Measurements from ENCODE around the gene PUS3. TPM values are rescaled to one million over a fixed set of nuclear protein-coding genes. Genes with fewer than 3 reads are reported as not detected.

The PUS3 gene, protein sequence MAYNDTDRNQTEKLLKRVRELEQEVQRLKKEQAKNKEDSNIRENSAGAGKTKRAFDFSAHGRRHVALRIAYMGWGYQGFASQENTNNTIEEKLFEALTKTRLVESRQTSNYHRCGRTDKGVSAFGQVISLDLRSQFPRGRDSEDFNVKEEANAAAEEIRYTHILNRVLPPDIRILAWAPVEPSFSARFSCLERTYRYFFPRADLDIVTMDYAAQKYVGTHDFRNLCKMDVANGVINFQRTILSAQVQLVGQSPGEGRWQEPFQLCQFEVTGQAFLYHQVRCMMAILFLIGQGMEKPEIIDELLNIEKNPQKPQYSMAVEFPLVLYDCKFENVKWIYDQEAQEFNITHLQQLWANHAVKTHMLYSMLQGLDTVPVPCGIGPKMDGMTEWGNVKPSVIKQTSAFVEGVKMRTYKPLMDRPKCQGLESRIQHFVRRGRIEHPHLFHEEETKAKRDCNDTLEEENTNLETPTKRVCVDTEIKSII
- total RNA-seq = 11.5 and 12.1 TPM in 2 replicates

DNA sequence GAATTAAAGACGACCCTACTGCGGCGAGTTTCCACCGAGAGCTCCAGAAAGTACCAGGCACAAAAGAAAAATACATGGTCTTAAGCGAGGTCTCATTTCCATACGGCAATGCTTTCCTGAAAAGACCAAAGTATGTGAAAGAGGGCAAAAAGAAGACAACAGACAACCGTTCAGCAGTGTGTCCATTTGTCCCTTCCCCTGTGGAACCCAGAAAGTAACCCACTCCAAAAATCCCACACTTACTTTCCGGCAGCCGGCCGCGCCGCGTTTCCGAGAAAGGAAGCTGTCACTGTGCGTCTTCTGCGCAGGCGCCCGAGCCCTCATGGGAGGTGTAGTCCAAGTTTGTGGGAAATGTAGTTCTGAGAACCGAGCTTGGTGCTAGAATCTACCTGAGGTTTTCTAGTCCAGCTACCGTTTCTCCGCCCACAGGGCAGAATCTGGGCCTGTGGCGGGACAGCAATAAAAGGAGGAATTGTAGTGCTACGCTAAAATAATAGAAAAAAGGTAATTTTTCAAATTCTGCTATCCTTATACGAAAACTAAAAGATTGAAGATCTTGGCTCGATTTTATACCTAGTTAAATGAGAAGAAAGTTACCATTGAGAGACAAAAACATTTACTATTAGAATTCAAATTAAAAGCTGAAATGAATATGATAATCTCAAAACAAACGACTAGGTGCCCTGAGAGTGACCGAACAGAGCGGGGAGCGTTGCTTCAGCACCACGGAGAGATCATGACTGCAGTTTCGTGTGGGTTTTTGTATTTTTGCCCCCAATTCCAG, at the start of gene PUS3:
TSS of gene PUS3 (minus strand) at position 280 of the 784 bp plus-strand sequence. CDS start 6,922 bp downstream, outside the sequence.
- intact Hi-C loops (cut with micrococcal nuclease) = loop anchor here (1.0 to 5.0 kb wide), 6 partner anchors 16 to 792 kb away; partner anchors contain the start of genes CDON, CHEK1, FAM118B and HYLS1

DNA sequence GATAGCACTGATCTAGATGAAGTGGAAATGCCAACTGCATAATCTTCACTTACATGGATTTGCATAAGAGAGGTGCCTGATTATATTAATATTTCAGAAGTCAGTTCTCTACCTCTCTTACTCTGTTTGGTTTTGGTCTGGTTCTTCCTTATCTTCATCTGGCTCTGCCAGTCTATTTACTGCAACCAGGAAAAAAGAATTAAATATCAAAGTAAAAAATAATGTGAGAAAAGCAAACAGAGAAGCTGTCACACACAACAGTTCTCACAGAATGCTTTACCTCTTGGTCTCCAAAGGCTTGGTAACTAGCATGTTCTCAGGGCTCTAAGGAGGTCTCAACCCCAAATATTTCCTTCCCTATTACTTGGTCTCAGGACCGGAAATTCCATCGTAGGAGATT, 49.6 kb upstream of the PUS3 start:
- intact Hi-C loops (cut with micrococcal nuclease) = no loop called here

DNA sequence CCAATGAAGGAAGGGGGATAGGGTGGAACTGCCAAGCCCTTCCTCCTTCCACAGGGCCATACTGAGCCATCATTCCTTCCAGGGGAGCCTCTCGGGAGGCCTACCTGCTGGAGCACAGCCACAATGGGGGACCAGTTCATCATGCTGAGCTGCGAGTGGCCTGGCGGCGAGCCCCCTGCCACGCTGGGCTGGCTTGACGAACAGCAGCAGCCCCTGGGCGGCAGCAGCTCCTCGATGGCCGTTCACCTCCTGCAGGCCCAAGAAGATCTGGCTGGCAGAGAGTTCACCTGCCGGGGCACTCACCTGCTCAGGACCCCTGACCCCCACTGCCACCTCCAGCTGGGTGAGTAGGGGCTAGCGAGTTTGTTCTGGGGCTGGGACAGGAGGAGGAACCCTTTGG, 48.7 kb upstream of the PUS3 start:
- intact Hi-C loops (cut with micrococcal nuclease) = no loop called here

DNA sequence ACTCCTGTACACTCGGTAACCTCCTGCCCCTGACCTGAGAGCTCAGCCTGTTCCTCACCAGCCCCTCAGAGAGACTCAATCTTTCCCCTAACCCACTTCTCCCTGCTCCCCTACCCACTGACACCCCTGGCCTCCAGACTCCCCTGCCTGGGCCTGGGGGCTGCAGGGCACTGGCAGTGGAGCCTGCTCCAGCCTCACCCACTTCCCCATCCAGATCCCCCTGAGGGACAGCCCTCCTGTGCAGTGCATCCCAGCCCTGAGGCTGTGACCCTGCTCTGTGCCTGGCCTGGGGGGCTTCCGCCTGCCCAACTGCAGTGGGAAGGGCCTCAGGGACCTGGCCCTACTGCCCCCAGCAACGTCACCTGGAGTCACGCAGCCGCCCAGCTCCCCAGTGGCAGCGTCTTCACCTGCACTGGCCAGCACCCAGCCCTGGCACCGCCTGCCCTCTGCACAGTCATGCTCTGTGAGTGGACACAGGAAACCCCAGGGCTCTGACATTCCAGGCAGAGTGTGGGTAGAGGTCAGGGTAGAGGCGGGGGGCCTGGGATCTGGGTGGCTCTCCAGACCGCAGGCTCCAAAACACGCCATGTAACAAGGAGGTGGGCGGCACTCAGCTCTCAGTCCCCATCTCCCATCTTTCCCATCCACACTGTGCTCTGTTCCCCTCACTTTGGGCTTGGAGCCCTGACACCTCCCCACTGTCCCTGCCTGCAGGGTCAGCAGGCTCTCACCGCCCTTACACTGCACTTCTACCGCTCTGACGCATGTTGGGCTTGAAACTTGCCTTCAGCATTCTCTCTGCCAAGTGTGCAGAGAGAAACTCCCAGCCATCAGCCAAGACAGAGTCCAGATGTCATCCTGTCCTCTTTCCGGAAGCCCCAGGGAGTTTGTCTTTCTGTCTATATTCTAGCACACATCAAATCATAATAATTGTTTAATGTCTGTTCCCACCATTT, 48.0 kb upstream of the PUS3 start:
- intact Hi-C loops (cut with micrococcal nuclease) = no loop called here

DNA sequence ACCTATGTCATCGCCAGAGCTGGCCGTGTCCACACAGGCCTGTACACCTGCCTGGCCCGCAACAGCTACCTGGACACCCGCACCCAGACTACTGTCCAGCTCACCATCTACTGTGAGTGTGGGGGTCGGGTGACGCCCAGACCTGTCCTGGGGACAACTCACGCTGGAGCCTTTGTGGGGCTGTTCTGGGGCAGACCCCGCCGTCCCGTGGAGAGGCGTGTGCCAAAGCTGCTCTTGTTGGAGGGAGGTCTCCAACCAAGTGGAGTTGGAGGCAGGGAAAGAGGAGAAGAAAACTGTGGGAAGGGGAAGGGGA, 47.1 kb upstream of the PUS3 start:
- intact Hi-C loops (cut with micrococcal nuclease) = no loop called here

DNA sequence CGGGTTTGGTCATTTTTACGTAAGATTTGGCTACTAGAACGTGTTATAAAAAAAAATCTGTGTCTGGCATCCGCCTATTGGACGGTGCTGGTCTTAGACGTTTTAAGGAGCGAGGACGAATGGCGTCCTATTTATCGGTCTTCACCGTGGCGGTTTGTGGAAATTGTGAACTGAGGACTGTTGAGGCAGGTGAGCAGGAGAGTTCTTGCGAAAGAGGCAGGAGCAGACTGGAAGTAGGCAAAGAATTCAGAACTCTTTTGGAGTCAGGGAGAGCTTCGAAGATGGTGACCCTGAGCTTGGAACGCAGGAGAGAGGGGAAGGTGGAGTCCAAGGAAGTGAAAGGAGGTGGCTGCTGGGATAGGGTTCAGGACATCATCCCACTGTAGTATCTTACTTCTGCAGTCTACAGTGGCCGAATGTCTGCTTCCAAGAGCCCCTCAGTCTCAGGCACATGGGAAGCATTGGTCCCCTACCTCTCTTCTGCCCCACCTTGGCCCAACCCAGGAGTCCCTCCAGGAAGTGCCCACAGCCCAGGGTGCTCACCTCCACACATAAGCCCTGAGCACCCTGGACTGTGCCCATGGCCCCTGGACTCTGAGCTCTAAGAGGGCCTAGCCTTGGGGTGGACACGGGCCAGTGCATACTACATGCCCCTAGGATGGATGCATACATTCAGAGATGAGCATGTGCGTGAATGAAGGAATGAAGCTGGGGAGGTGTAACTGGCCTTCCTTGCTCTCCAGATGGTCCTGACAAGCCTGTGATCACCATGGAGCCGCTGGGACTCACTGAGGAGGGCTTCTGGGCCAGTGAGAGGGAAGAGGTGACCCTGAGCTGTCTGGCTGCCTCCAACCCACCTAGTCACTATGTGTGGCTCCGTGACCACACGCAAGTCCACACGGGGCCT, 46.5 kb upstream of the PUS3 start:
- intact Hi-C loops (cut with micrococcal nuclease) = no loop called here

DNA sequence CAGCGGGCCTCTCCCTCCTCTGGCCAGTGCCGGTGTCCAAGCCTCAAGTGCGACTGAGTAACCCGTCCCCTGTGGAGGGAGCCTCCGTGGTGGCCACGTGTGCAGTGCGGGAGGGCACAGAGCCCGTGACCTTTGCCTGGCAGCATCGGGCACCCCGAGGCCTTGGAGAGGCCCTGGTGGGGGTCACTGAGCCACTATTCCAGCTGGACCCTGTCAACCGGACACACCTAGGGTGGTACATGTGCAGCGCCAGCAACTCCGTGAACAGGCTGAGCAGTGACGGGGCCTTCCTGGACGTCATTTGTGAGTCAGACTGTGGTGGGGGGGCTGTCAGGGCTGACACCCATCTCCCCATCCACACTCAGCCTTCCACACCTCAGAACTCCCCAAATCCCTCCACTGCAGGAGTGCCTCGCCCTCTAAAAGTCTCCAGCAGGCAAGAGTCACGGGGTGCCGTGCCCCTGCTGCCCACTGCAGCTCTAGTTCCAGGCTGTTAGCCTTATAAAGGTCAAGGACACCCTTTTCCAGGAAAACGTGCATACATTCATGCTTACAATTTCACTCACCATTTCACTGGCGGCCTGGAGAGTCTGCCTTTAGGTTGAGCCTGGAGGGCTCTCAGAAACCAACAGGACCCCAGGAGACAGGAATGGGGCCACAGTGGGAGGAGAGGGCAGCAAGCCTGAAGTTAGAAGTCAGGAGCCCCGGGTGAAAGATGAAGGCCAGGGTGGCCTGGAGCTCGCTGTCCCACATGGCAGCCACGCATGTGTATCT, 45.5 kb upstream of the PUS3 start:
- intact Hi-C loops (cut with micrococcal nuclease) = no loop called here

DNA sequence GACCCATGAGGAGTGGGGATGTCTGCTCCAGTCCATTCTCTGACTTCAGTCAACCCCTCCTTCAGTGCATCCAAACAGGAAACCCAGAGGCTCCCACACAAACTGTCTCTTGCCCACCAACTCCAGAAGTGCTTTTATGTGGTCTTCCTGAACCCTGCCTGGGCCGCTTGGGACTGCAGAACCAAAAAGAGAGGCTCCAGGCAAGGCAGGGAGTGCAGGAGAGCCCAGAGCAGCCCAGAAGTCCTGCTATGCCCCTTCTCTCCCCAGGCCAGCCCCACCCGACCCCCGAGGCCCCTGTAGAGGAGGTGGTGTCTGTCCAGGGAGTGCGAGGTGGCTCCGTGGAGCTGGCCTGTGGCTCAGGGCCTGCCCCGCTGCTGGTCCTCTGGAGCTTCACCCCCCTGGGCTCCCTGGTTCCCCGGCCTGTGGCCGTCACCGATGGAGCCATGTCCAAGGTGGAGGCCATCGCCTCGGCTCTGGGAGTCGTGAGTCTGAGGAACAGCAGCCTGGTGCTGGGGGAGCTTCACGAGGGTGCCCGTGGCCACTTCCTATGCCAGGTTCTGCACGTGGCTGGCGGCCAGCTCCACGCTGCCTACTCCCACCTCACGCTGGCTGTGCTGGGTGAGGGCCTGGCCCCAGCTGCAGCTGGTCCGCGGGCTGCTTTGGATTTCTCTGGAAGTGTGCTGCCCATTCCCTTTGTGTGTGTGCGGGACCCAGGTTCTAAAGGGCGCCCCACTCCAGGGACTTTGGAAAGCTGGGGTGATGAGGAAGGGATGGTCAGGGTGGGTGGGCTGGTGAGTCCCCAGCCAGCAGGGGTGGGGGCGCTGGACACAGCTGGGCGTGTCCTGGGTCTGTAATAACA, 44.6 kb upstream of the PUS3 start:
- intact Hi-C loops (cut with micrococcal nuclease) = no loop called here

DNA sequence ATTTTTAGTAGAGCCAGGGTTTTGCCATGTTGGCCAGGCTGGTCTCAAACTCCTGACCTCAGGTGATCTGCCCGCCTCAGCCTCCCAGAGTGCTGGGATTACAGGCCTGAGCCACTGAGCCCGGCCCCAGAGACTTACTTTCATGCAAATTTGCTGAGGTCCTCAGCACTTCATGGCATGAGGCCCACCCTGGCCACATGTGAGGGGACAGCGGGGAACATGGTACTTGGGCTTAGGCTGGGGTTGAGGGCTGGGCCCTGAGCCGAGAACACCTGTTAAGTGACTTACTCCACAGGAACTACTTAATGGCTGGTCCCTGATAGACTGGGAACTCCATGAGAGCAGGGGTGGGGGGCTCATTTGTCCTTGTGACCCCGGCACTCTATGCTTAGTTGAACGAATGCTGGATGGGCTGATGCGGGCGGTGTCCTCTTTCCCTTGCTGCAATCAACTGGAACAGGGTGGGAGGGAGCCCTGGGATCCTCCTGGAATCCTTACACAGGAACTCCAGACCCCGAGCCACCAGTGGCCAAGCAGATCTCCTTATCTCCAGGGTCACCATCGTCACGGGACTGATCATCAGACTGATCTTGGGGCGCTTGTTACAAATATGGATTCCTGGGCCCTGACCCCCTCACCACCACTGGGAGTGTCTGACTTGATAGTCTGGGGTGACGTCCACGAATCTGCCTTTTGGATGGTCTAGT, 43.9 kb upstream of the PUS3 start:
- intact Hi-C loops (cut with micrococcal nuclease) = no loop called here

DNA sequence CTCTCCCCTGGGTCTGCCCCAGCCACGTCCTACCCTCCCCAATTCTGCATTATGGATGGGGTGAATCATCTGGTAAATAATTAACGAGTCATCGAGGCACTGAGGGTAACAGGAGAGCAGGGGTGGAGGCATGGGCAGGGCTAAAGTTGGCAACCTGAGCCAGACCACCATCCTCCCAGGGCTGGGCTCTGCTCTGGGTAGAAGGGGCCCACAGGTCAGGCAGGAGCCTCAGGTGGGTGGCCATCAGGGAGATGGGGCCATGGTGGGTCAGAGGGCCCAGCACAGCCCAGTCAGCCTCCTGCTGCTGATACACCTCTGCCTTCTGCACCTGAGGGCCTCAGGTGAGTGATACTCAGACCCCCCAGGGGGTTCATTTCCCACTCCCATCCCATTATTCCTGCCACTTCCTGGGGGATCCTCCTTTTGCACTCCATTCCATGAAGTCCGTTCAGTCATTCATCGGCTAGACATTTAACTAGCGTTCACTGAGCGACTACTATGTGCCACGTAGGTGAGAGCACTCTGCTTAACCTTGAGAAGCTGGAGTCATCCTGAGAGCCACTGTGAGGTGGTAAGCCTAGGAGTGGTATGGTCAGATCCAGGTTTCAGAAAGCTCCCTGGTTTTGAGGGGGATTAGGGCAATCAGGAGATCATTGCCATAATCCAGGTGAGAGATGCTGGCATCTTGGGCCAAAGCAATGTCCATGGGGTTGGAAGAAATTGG, 43.0 kb upstream of the PUS3 start, which contains the start of gene VSIG10L2:
TSS of gene VSIG10L2 (plus strand) at position 248 of the 724 bp plus-strand sequence. CDS start at position 260, 12 bp downstream.
- intact Hi-C loops (cut with micrococcal nuclease) = no loop called here

DNA sequence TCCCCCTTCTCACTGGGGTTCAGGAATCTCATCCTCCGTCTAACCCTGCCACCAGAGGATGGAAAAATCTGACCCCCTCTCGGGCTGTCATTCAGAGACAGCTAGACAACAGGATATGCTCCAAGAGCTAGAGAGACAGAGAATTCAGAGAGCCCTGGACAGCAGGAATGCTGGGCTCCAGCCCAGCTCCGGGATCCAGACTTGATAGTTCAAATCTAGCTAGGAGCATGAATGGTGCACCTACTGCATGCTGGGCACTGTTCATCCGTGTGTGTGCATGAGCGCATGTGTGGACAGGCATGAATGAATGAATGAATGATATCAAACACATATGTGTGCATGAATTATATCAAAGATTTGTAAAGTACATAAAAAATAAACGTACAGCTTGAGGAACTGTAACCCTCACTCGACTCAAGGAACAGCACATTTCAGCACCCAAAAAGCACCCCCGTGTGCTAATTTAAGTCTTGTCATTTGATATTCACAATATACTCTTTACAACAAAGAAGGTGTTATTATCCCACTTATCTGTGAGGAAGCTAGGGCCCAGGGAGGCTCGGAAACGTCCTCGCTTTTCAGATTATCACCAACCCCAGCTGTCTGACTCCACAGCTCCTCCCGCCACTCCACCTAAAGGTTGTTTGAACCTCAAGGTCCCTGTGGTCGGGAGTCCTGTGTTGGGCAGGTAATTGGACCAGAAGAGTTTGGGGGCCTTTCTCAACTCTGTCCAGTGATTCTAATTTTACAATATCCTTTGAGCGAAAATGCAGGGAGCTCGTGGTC, 42.2 kb upstream of the PUS3 start:
- intact Hi-C loops (cut with micrococcal nuclease) = no loop called here

DNA sequence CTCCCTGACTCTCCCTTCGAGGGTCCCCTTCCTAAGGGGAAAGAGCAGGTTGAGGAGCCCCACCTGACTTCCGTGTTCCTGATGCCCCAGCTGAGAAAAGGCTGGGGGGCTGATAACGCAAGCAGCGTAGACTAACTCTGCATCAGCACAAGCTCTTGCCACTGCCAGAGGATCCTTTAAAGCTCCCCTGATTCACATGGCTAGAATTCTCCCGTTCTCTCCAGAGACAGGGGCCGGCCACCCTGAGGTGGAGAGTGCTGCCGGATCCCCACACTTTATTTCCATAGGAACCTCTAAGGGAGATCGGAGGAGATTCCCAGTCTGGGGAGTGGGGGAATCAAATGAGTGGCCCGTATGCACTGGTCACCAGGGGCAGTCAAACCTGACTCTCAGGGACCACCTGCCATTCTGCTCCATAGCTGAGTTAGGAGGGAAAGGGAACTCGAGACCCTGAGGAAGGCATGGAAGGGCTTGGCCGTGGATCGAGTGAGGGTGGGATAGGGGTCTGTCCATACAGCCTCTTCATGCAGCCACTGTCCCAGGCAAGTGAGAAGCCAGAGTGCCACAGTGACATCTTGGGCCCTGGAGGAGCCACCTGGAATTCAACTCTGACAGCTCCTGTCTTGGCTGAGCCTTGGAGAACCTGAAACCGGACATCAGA, 41.5 kb upstream of the PUS3 start:
- intact Hi-C loops (cut with micrococcal nuclease) = no loop called here

DNA sequence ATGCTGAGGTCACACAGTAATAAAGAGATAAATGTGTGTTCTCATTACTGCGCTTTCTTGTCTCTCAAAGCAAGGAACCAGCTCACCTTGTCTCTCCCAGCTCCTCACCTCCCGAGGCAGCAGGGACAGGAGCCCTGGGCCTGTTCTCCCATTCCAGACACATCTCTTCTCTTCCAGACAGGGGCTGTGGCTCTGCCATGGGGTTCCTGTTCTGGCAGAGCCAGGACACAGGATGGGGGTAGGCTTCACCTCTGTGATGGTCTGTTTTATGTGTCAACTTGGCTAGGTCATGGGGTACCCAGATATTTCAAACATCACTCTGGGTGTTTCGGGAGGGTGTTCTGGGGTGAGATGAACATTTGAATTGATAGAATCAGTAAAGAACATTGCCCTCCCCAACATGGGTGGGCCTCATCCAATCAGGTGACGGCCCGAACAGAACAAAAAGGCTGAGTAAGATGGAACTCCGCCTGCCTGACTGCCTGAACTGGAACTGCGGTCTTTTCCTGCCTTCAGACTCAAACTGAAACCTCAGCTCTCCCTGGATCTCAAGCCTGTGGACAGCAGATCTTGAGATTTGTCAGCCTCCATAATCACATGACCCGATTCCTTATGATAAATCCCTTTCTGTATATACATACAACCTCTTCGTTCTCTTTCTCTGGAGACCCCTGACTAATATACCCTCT, 40.8 kb upstream of the PUS3 start:
- intact Hi-C loops (cut with micrococcal nuclease) = no loop called here

DNA sequence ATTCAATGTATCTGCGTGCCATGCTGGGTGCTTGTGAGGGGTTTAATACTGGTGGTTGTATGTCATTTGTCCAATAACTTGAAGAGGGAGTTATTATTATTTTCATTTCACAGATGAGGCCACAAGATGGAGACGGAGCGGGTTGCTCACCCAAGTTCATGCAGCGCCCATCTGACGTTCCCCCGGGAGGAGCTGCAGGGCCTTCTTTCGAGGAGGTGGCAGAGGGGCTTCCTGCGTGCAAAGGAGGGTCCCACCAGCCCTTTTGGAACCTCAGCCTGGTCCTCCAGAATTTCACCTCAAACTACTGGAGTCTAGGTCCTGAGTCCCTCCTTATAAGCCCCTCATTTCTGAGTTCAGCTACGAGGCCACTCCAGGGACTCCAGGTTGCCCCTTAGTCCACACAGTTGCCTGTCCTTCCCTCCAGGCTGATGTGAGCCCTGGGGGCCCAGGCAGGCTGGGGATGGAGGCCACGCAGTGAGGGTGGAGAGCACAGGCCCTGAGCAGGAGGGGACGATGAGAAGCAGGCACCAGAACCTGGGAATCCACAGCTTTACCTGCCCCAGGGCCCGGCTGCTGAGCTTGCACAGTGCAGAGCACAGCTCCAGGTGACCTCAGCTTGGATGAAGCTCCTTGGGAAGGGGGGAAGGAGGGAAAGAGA, 39.9 kb upstream of the PUS3 start:
- intact Hi-C loops (cut with micrococcal nuclease) = loop anchor here (1.0 kb wide), 1 partner anchor 251 kb away; no protein-coding TSS in a partner anchor

All from T-helper 2 cell treated with Interferon-gamma antibody and Interleukin-4, amounts not matched to agents 100 ng/mL and 5 ng/mL, for 36 hours (primary cell).